SKM-1 (cell line): ENCODE measurements around the gene HPDL.
"Not testable (repeated sequence)": the region's sequence is repeated elsewhere in the genome, so short reads cannot be mapped to it uniquely, and the experiment has no call there.

ENCODE experiments used
- DNase-seq: peaks from one replicate; lab custom pipeline; 2025; ENCODE audit not compliant: unreplicated experiment; lab: John Stamatoyannopoulos, UW

HPDL gene

DNA sequence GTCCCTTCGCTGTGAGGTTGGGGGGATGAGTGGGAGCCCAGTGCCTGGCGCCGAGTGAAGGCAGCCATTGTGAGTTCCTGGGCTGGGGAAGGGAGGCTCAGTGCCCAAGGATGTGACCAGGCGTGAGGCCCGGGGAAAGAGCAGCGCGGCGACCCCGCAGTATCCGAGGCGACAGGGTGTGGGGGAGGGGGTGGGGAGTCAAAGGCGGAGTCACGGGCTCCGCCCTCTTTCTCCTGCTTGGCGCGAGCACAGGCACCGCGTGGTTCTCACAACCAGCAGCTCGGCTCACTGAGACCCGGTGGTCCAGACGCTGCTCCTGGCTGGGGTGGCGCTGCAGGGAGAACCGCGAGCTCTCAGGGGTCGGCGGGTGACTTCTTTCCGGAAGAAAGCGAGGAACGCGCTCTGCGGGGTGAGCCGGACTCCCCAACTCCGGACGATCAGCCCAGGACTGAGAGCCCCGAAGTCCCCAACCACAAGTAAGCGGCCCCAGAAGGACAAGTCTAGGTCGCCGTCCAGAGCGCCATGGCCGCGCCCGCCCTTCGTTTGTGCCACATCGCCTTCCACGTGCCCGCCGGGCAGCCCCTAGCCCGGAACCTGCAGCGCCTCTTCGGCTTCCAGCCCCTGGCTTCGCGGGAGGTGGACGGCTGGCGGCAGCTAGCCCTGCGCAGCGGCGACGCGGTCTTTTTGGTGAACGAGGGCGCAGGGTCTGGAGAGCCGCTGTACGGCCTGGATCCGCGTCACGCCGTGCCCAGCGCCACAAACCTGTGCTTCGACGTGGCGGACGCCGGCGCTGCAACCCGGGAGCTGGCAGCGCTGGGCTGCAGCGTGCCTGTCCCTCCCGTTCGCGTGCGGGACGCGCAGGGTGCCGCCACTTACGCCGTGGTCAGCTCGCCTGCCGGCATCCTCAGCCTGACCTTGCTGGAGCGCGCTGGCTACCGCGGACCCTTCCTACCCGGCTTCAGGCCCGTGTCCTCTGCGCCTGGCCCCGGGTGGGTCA, at the start of gene HPDL:
Gene HPDL, plus strand, starts transcription at position 269 of the 997 bp plus-strand sequence. Its CDS starts 254 bp downstream, at position 523.
- peak; percentile 44 for DNase-seq

DNA sequence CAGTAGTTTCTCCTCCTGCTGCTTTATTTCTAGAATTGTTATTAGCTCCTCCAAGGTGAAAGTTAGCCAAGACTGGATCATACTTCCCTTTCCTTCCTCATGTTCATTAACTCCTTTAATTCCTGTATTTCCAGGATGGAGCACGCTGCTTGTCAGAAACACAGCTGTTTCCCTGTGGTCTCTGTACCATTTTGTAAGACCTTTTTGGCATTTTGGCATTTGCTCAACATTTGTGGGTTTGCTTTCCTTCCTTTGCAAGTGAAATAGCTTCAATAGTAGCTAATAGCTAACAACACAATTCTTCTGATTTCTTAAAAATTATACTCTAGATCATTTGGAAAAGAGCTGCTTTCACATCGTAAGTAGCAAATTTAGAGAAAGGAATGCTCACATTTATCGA, 44.3 kb upstream of the HPDL start:
- DNase-seq: no peak

DNA sequence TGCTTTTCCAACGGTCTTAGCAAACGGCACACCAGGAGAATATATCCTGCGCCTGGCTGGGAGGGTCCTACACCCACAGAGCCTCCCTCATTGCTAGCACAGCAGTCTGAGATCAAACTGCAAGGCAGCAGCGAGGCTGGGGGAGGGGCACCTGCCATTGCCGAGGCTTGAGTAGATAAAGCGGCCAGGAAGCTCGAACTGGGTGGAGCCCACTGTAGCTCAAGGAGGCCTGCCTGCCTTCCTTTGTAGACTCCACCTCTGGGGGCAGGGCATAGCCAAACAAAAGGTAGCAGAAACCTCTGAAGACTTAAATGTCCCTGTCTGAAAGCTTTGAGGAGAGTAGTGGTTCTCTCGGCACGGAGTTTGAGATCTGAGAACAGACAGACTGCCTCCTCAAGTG, 41.8 kb upstream of the HPDL start:
- not testable (repeated sequence) for DNase-seq

DNA sequence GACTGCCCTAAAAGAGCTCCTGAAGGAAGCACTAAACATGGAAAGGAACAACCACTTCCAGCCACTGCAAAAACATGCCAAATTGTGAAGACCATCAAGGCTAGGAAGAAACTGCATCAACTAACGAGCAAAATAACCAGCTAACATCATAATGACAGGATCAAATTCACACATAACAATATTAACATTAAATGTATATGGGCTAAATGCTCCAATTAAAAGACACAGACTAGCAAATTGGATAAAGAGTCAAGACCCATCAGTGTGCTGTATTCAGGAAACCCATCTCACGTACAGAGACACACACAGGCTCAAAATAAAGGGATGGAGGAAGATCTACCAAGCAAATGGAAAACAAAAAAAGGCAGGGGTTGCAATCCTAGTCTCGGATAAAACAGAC, 40.2 kb upstream of the HPDL start:
- DNase-seq: not testable (repeated sequence)

DNA sequence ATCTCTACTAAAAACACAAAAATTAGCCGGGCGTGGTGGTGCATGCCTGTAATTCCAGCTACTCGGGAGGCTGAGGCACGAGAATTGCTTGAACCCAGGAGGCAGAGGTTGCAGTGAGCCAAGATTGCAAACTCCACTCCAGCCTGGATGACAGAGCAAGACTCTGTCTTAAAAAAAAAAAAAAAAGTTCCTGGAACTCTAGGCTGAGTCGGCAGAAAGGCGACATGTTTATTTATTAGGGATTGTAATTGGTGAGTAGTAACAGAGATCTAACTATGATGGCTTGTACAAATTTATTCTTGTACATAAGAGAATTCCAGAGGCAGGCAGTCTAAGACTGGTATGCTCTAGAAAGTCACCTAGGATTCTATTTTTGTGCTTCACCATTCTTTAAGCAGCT, 35.7 kb upstream of the HPDL start:
- DNase-seq: not testable (repeated sequence)

DNA sequence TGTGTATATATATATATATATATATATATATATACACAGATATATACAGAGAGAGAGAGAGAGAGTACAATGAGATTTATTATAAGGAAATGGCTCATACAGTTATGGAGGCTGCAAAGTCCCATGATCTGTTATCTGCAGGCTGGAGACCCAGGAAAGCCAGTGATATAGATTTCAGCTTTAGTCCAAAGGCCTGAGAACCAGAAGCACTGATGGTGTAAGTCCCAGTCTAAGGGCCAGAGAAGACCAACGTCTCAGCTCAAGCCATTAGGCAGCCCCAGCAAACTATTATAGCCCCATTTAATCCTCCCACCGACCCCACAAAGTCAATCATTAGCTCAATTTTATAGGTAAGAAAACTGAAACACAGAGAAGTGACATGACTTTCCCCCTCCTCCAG, 35.0 kb upstream of the HPDL start:
- no peak for DNase-seq

DNA sequence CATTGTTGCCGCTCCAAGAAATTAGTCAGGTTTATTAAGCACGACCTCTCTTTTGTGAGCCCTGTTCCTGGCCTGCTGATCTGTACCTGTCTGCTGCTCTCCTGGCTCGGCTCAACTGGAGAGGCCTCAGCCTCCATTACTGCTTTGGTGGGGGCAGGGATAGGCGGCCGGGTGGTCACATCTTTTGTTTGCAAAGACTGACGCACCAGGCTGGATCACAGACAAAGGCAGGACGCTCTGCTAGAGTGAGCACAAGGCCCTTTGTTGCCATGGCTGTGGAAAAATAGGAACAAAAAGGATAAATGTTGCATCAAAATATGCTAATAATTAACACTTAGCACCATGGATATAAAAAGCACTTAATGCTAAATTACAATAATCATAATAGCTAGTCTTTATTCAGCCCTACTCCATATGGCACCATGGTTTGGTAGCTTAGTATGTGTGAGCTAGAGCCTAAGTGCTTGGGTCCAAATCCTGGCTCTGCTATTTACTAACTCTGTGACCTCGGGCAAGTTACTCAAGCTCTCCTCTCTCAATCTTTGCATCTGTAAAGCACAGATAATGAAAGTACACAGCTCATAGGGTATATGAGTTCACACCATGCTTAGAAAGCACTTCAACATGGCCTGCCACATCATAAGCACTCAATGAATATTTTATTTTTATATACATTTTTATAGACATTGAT, 28.9 kb upstream of the HPDL start:
- DNase-seq: no peak

DNA sequence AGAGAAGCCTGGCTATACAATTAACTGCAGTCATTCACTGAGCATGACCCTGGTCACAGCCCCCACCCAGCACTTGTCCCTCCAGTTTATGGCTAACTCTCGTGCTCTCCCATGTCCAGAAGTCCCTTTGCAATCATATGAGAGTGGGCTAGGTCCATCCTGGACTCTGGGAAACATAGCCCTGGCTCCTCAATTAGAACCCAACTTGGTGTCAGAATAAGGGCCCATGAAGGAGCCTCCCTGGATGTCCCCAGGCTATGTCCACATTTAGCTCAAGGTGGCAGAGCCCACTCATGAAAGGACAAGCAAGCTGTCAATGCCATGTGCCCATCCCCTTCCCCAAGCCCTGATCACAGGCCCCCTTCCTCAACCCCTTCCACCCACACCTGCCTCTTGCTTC, 27.4 kb upstream of the HPDL start:
- no peak for DNase-seq

DNA sequence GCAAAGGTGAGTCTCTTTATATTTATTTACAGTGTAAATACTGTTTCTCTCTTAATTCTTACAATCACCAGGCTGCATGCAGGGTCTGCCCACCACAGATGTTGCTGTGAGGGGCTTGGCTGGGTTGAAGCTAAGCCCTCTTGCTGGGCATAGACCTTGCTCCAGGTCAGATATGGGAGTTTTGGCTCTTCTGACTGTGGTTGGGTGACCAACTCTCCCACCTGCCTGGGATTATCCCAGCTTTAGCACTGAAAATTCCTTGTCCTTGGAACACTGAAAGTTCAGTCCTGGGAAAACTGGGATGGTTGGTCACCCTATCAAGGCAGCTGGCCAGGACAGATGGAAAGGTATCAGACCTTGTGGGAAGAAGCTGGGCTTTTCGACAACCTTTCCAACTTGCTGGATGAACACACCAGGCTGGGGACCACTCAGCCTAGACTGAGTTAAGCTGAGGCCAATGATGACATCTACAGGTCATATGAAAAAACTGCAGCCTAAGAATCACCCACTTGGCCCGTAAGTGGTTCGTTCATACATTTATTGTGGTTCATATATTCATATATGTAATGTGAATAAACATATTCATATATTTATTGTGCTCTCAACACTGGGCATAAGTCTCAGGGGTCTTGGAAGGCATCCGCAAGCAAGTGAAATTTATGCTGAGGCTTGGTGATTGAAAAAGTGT, 26.6 kb upstream of the HPDL start:
- peak; percentile 15 for DNase-seq

DNA sequence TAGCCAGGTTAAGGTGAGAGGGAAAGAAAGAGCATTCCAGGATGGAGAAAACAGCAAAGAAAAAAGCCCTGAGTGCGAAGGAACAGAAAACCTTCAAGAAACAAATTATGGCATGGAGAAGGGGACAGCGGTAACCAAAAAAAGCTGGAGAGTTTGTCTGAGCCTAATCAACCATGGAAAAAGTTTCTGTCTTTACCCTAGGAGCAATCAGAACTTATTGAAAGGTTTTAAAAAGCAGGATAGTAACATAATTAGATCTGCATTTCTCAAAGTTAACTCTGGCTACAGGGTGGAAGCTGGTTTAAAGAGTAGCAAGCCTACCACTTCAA, 26.1 kb upstream of the HPDL start:
- no peak for DNase-seq

DNA sequence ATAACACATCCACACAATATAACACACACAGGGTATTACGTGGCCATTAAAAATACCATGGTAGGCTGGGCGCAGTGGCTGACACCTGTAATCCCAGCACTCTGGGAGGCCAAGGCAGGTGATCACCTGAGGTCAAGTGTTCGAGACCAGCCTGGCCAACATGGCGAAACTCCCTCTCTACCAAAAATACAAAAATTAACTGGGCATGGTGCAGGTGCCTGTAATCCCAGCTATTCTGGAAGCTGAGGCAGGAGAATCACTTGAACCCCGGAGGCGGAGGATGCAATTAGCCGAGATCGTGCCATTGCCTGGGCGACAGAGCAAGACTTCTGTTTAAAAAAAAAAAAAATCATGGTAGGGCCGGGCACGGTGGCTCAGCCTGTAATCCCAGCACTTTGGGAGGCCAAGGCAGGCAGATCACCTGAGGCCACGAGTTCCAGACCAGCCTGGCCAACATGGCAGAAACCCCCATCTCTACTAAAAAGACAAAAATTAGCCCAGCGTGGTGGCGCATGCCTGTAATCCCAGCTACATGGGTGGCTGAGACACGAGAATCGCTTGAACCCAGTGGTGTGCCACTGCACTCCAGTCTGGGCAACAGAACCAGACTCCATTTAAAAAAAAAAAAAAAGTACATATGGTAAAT, 24.1 kb upstream of the HPDL start:
- DNase-seq: no peak

DNA sequence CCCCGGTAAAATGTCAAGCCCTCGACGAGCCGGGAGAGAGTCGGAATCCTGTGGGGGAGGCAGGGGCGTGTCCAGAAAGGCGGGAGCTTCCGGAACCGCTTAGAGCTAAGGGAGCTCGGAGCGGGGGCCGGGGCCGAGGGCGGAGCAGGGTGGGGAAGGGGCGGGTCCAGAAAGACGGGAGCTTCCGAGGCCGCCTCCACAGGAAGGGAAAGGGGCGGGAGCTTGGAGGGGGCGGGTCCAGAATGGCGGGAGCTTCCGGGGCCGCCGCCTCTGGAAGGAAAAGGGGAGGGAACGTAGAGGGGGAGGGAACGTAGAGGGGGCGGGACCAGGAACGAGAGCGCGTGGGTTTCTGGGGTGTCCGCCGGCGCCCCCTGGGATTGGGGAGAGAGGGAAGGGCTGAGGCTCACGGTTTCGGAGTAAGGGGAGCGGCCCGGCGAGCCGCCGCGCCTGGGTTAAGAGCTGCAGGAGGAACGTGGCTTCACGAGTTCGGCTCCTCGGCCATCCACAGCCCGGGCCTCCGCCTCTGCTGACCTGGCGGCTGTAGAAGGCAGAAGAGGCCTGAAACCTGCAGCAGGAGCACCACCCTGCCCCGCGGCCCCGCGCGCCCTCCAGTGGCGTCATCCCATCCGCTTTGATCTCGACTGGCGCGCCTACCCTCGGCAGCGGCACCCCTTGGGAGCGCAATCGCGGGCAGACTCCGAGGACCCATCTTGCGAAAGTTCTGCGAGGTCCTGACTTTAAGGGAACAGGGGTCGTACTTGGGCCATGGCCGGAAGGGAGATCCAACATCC, 23.0 kb upstream of the HPDL start:
- peak; percentile 97 for DNase-seq

DNA sequence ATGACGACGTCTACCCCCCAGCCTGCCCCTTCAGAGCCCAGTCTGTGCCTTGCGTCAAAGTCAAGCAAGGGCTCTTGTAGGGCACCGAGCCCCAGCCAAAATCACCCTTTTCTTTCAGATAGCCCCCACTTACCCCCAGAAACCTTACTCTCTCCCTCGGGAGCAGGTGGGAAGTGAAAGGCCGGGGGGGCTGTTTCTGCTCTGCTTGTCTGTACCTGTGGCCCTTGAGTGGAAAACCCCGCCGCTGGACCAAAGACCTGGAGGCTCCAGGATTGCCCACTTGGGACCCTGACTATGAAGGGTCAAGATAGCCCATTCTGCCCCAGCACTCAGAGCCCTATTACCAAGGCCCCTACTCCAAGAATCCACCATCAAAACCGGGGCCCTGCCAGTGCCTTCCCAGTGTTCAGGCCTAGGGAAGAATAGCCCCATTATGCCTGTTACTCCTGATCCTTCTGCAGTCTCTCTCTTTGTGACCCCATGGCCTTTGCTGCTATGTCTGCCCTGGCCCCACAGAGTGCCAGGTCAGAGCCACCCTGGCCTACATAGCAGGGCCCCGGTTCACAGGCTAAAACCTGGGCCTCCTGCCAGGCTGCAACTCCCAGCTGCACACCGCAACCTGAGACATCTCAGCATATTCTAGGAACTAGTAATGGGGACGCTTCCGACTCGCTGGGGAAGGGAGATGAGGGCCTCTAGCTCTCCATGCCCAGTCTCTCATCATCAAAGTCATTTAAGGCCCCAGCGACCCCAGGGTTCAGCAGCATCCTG, 22.2 kb upstream of the HPDL start:
- DNase-seq: no peak

DNA sequence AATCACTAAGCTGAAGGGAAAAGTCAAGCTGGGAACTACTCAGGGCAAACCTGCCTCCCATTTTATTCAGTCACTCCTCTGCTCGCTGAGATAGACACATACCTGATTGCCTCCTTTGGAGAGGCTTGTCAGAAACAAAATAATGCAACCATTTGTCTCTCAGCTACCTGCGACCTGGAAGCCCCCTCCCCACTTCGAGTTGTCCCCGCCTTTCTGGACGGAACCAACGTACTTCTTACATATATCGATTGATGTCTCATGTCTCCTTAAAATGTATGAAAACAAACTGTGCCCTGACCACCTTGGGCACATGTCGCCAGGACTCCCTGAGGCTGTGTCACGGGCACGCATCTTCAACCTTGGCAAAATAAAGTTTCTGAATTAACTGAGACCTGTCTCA, 21.5 kb upstream of the HPDL start:
- no peak for DNase-seq

DNA sequence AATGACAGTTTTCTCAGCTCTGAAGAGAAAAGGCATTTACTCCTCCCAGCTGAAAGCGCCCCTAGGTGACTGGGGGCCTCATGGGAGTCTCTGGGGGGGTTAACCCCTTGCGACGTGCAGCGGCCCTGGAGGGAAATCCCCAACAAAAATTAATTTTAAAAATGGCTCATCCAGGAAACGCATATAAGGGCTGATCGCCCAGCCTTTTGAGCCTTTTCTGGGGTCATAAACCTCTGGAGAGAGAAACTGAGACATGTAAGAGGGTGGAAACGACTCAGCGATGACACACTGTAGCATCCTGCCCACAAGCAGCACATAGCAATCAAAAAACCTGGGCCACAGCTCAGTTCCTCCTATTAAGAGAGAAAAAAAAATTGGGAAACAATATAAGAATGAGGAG, 20.4 kb upstream of the HPDL start:
- DNase-seq: no peak

DNA sequence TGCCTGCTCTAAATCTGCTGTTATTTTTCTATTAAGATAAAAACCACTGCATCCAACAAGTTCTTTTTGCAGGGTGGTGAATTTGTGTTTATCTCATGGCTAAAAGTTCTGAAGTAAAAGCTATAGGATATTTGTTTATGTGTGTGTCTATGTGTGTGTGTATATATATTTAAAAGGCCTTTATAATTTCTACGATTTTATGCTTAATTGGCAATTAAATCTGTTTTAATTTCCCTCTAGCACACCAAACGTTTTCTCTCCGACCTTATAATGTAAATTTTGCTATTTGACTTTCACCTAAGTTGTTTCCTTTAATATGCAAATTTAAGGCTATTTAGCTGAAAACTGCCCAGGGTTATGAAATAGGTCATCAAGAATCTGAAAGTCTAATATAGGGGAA, 19.8 kb upstream of the HPDL start:
- DNase-seq: no peak

DNA sequence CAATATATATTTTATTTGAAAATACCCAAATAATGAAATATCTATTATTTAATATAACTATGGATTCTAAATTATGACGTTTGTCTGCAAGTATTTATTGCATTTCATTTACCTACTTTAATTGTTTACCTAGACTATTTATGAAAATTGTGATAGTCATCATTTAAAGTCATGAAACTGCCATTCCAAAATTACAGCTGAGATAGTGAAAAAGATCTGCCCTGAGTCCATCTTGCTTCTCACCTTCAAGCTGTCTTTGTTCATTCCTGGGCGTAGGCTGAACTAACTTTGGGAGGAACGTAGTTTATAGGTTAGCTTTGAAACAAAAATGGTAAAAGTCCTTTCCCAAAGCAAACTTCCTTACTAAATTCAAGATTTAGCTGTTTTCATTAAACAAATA, 12.4 kb upstream of the HPDL start:
- DNase-seq: no peak

DNA sequence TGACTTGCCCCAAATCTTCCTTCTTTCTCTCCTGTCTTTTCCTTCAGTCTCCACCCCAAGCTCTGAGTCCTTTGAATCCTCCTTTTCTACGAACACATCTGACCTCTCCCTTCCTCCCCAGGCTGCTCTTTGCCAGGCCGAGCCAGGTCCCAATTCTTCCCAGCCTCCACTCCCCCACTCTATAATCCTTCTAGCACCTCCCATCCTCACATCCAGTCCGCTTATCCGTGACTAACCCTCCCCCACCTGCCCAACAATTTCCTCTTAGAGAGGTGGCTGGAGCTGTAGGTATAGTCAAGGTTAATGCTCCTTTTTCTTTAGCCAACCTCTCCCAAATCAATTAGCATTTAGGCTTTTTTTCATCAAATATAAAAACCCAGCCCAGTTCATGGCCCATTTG, 9.5 kb upstream of the HPDL start:
- DNase-seq: no peak

DNA sequence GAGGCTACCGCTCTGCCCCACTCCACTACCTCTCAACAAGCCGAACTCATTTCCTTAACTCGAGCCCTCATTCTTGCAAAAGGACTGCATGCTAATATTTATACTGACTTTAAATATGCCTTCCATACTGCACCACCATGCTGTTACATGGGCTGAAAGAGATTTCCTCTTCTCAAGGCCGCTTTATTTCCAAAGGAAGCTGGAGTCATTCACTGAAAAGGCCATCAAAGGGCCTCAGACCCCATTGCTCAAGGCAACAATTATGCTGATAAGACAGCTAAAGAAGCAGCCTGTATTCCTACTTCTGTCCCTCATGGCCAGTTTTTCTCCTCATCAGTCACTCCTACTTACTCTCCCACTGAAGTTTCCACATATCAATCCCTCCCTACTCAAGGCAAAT, 6.9 kb upstream of the HPDL start:
- DNase-seq: no peak

DNA sequence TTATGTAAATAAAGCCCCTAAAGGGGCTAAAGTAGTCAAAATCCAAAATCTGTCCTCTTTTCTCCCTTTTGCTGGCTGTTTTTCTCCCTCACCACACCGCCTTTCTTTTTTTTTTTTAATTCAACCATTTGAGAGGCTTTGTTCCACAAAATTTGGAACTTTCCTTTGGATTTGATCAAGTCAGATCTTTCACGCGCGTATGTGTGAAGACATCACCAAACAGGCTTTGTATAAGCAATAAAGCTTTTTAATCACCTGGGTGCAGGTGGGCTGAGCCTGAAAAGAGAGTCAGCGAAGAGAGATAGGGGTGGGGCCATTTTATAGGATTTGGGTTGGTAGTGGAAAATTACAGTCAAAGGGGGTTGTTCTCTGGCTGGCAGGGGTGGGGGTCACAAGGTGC, 5.3 kb upstream of the HPDL start:
- no peak for DNase-seq
